Lung (tissue), 12 donors: Measurements from ENCODE around the gene CHAF1A. TPM values are rescaled to one million over a fixed set of nuclear protein-coding genes. Genes with fewer than 3 reads are reported as not detected.

Experiments used
- ATAC-seq: fragments of 200-7000 bp; cut with Tn5 transposase; one replicate; pipeline ENCODE4 v1.9.1; 2020; ENCODE audit warnings: moderate number of reproducible peaks; ENCODE audit not compliant: insufficient read depth, low FRiP score
- DNase-seq, 3 donors: peaks; one replicate each; pipeline ENCODE4 v3.0.0-alpha.2; 2013 to 2017
- H3K27ac ChIP-seq, 2 donors: one replicate each; pipeline ENCODE4 v1.5.1; 2013; ENCODE audit warnings: mild to moderate bottlenecking in 2 of 2, moderate library complexity in 2 of 2, control low read depth in 1 of 2, inconsistent platforms in 1 of 2, low read depth in 1 of 2, low read length in 1 of 2
- H3K27me3 ChIP-seq, 3 donors: one replicate each; pipeline ENCODE4 v1.5.1; 2013; ENCODE audit warnings: low read length in 2 of 3; ENCODE audit not compliant: control insufficient read depth in 3 of 3, insufficient read depth in 3 of 3
- H3K36me3 ChIP-seq, 4 donors: one replicate each; pipeline ENCODE4 v1.5.1; 2013; ENCODE audit warnings: low read length in 4 of 4, mild to moderate bottlenecking in 1 of 4, moderate library complexity in 1 of 4; ENCODE audit not compliant: control insufficient read depth in 4 of 4, insufficient read depth in 4 of 4
- H3K4me1 ChIP-seq, 5 donors: one replicate each; pipeline ENCODE4 v1.5.1; 2013; ENCODE audit warnings: low read length in 5 of 5, mild to moderate bottlenecking in 2 of 5, moderate library complexity in 1 of 5; ENCODE audit not compliant: control insufficient read depth in 5 of 5, insufficient read depth in 5 of 5
- H3K4me3 ChIP-seq: one replicate; pipeline ENCODE4 v1.5.1; 2013; ENCODE audit warnings: mild to moderate bottlenecking, control low read depth, moderate library complexity
- H3K9ac ChIP-seq, 2 donors: one replicate each; pipeline ENCODE4 v1.5.1; 2013; ENCODE audit warnings: low read length in 2 of 2, control low read depth in 1 of 2; ENCODE audit not compliant: insufficient read depth in 1 of 2
- H3K9me3 ChIP-seq, 4 donors: one replicate each; pipeline ENCODE4 v1.5.1; 2013; ENCODE audit warnings: low read length in 3 of 4, mild to moderate bottlenecking in 1 of 4, moderate library complexity in 1 of 4; ENCODE audit not compliant: control insufficient read depth in 4 of 4, insufficient read depth in 3 of 4
- CTCF ChIP-seq: IDR thresholded peaks from 2 replicates; pipeline ENCODE4 v1.5.1; 2012; ENCODE audit warnings: mild to moderate bottlenecking; ENCODE audit errors: control extremely low read depth, extremely low read depth
- WGBS, 2 donors: extraction: QIAGEN DNeasy Blood & Tissue Kit; methylation state at CpG; one replicate each; pipeline ENCODE4 v1.1.7; 2013; 5-methylcytosine and 5-hydroxymethylcytosine counted together
- polyA plus RNA-seq, 2 donors: library from polyadenylated mRNA; stranded (reverse); fragments of 200-250 nt; gene quantifications; one replicate each; pipeline ENCODE4 v1.2.1, GENCODE V29; 2013
- total RNA-seq, 2 donors: library from RNA; depleted of rRNA in 1 of 2; stranded (reverse); fragments of >200 nt in 1 of 2; gene quantifications; one replicate each; pipeline ENCODE4 v1.2.1, GENCODE V29; 2014 to 2021
- donor health status: control.
- donor health status: control.
- donor health status: Bipolar disorder and iron deficiency.
- donor health status: healthy.
- donor health status: DM: yes; HTN: yes; CAD: no.

The CHAF1A gene
- total and polyA plus RNA-seq, 4 donors = 6.8 to 16.7 (median 8.7) TPM

GRCh38 chr19:4416268-4416667 is 13.8 kb downstream of the CHAF1A start:
- 94 to 96% methylated on average over 9 of the region's 9 CpGs for WGBS, 2 donors

GRCh38 chr19:4423416-4424126 is 21.1 kb downstream of the CHAF1A start:
- no peak overlapping the region for H3K4me3 ChIP-seq
- H3K27ac ChIP-seq = no peak overlapping the region
- WGBS, 2 donors = 78 to 91% methylated on average over 16 of the region's 16 CpGs
- H3K9me3 ChIP-seq = no peaks in the 10 kb centered on the region
- no peak for DNase-seq
- H3K36me3 ChIP-seq = peaks cover 0 to 9% (median 5%) of the 10 kb centered on the region in 4 donors
- peaks cover 0 to 19% (median 9%) of the 10 kb centered on the region in 5 donors for H3K4me1 ChIP-seq
- H3K9ac ChIP-seq = no peak overlapping the region
- no peak for ATAC-seq
- H3K27me3 ChIP-seq = no peaks in the 10 kb centered on the region
- TF ChIP-seq CTCF = no peak

More at GRCh38 chr19:4416268-4416667, 13.8 kb downstream of the CHAF1A start:
- no peak for ATAC-seq
- no peak for TF ChIP-seq CTCF
- Histone ChIP-seq H3K27ac (no peak overlapping the region), H3K9ac (no peak overlapping the region), H3K36me3 (peaks cover 0 to 12% (median 4%) of the 10 kb centered on the region in 4 donors), H3K27me3 (no peaks in the 10 kb centered on the region), H3K4me1 (peaks cover 0 to 37% (median 14%) of the 10 kb centered on the region in 5 donors), H3K9me3 (no peaks in the 10 kb centered on the region), H3K4me3 (no peak overlapping the region)
- DNase-seq = no peak

DNA sequence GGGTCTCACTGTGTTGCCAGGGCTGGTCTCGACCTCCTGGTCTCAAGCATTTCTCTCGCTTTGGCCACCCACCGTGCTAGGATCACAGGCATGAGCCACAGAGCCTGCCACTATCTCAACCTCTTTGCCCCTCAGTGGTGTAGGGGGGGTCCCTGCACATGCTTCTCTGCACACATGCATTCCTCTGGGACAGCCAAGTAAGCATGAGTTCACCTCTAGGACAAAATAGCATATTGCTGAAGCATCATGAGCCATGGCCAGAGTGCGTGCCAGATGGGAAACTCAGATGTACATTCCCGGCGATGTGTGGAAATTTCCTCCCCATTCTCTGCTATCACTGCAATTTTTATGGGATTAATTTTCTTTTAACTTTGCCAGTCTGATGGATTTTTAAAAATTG is 23.1 kb downstream of the CHAF1A start:
- TF ChIP-seq CTCF = no peak
- ATAC-seq (no peak), DNase-seq (peak in 1 of 3 donors; percentile 53)
- H3K4me3 ChIP-seq = no peak overlapping the region
- no peak overlapping the region for H3K9ac ChIP-seq
- H3K27ac ChIP-seq = no peak overlapping the region
- no peaks in the 10 kb centered on the region for H3K27me3 ChIP-seq
- peaks cover 0 to 15% (median 4%) of the 10 kb centered on the region in 4 donors for H3K36me3 ChIP-seq
- 90 to 91% methylated on average over 6 of the region's 6 CpGs for WGBS, 2 donors
- H3K4me1 ChIP-seq = peaks cover 0 to 30% (median 13%) of the 10 kb centered on the region in 5 donors
- H3K9me3 ChIP-seq = peaks cover 0 to 2% (median 0%) of the 10 kb centered on the region in 4 donors
